Peyer's patch (tissue), 4 donors: ENCODE data around the gene GGTLC2.

ENCODE experiments used
- POLR2A ChIP-seq, 2 donors: fragments of 450-650 bp; IDR thresholded peaks; one replicate each; pipeline ENCODE4 v1.5.1; 2017; ENCODE audit warnings: antibody characterized with exemption in 2 of 2, mild to moderate bottlenecking in 2 of 2, moderate library complexity in 2 of 2
- TF ChIP-seq, protein P1 (sequence below), 6 experiments: fragments of 450-650 bp in 4 of 6; fragments of 200-600 bp in 2 of 6; sonication (generic) in 1 of 6; IDR thresholded peaks; one replicate each; pipeline ENCODE4 v1.5.1; 2017 to 2019; ENCODE audit warnings: antibody characterized with exemption in 6 of 6, mild to moderate bottlenecking in 3 of 6, moderate library complexity in 1 of 6

GRCh38 chr22:22669093-22669492 is 24.7 kb downstream of the GGTLC2 start:
- TF ChIP-seq, protein P1, sequence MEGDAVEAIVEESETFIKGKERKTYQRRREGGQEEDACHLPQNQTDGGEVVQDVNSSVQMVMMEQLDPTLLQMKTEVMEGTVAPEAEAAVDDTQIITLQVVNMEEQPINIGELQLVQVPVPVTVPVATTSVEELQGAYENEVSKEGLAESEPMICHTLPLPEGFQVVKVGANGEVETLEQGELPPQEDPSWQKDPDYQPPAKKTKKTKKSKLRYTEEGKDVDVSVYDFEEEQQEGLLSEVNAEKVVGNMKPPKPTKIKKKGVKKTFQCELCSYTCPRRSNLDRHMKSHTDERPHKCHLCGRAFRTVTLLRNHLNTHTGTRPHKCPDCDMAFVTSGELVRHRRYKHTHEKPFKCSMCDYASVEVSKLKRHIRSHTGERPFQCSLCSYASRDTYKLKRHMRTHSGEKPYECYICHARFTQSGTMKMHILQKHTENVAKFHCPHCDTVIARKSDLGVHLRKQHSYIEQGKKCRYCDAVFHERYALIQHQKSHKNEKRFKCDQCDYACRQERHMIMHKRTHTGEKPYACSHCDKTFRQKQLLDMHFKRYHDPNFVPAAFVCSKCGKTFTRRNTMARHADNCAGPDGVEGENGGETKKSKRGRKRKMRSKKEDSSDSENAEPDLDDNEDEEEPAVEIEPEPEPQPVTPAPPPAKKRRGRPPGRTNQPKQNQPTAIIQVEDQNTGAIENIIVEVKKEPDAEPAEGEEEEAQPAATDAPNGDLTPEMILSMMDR (IDR thresholded peaks at IDR 0.05): no peak
- TF ChIP-seq POLR2A (IDR thresholded peaks at IDR 0.05): no peak
